Left ventricle myocardium inferior (tissue), 1 donor: ENCODE results near the gene STARD9. TPM values are rescaled to one million over a fixed set of nuclear protein-coding genes. Genes with fewer than 3 reads are reported as not detected.

Experiments
- DNase-seq: peaks from one replicate; pipeline ENCODE4 v3.0.0-alpha.2; 2020
- H3K27ac ChIP-seq: fragments of 200-600 bp; replicated peaks from 2 replicates; pipeline ENCODE4 v1.8.0; 2021
- H3K27me3 ChIP-seq: fragments of 200-600 bp; 2 replicates; pipeline ENCODE4 v1.8.0; 2021; ENCODE audit warnings: low read depth
- H3K36me3 ChIP-seq: fragments of 200-600 bp; 2 replicates; pipeline ENCODE4 v1.8.0; 2021
- H3K4me1 ChIP-seq: fragments of 200-600 bp; 2 replicates; pipeline ENCODE4 v1.8.0; 2021
- H3K4me3 ChIP-seq: fragments of 200-600 bp; 2 replicates; pipeline ENCODE4 v1.8.0; 2021; ENCODE audit warnings: mild to moderate bottlenecking, moderate library complexity
- H3K9me3 ChIP-seq: fragments of 200-600 bp; replicated peaks from 2 replicates; pipeline ENCODE4 v1.8.0; 2021
- CTCF ChIP-seq: fragments of 200-600 bp; IDR thresholded peaks from 2 replicates; pipeline ENCODE4 v1.8.0; 2021; ENCODE audit warnings: antibody characterized with exemption, mild to moderate bottlenecking, borderline replicate concordance
- intact Hi-C: fragments of 100-400 bp; cut with micrococcal nuclease; formaldehyde crosslinking; loops from one replicate; pipeline ENCODE4 v1.11.0; 2022
- total RNA-seq: library from RNA; stranded (reverse); fragmentation: NEBNext Ultra II Directional; extraction: Animal tissue kit (Norgen Biotek cat#: 25700); gene quantifications from one replicate; pipeline ENCODE4 v1.2.1, GENCODE V29; 2021
- donor health status: DM: no; HTN: yes; CAD: no; lungs with severe emphysema.

STARD9 gene
- total RNA-seq, 1 donor from 2014 or later = 4.9 TPM

- Histone ChIP-seq H3K36me3 (no peaks in the 10 kb centered on the region), H3K27ac (no peak overlapping the region), H3K9me3 (no peaks in the 10 kb centered on the region), H3K4me1 (peaks cover 50% of the 10 kb centered on the region), H3K4me3 (no peak overlapping the region), H3K27me3 (no peaks in the 10 kb centered on the region)
- DNase-seq = no peak
- intact Hi-C loops = no loop called here
- TF ChIP-seq CTCF = no peak
Observed at GRCh38 chr15:42611532-42611931, 36.1 kb downstream of the STARD9 start.

- DNase-seq = no peak
- no peak for TF ChIP-seq CTCF
- Histone ChIP-seq H3K36me3 (no peaks in the 10 kb centered on the region), H3K27ac (no peak overlapping the region), H3K9me3 (no peaks in the 10 kb centered on the region), H3K4me1 (peaks cover 42% of the 10 kb centered on the region), H3K4me3 (no peak overlapping the region), H3K27me3 (no peaks in the 10 kb centered on the region)
- intact Hi-C loops = no loop called here
Observed at GRCh38 chr15:42612367-42612912, 37.0 kb downstream of the STARD9 start.

GRCh38 chr15:42616107-42616506 is 40.7 kb downstream of the STARD9 start:
- Histone ChIP-seq H3K4me1 (peaks cover 11% of the 10 kb centered on the region), H3K27me3 (no peaks in the 10 kb centered on the region), H3K9me3 (no peaks in the 10 kb centered on the region), H3K4me3 (no peak overlapping the region), H3K27ac (peak overlapping the region; percentile 20), H3K36me3 (peaks cover 6% of the 10 kb centered on the region)
- TF ChIP-seq CTCF = no peak
- intact Hi-C loops = no loop called here
- no peak for DNase-seq

- intact Hi-C loops = no loop called here
- H3K9me3 ChIP-seq = no peaks in the 10 kb centered on the region
- peaks cover 7% of the 10 kb centered on the region for H3K4me1 ChIP-seq
Observed at GRCh38 chr15:42619656-42620371, 44.4 kb downstream of the STARD9 start.

GRCh38 chr15:42621386-42621785 is 46.0 kb downstream of the STARD9 start:
- no peak for DNase-seq
- Histone ChIP-seq H3K27ac (no peak overlapping the region), H3K4me1 (peaks cover 7% of the 10 kb centered on the region), H3K27me3 (no peaks in the 10 kb centered on the region), H3K36me3 (peaks cover 6% of the 10 kb centered on the region), H3K9me3 (no peaks in the 10 kb centered on the region), H3K4me3 (no peak overlapping the region)
- intact Hi-C loops = no loop called here
- no peak for TF ChIP-seq CTCF

More at GRCh38 chr15:42619656-42620371, 44.4 kb downstream of the STARD9 start:
- no peak overlapping the region for H3K27ac ChIP-seq
- no peak for DNase-seq
- TF ChIP-seq CTCF = no peak
- peaks cover 6% of the 10 kb centered on the region for H3K36me3 ChIP-seq
- no peaks in the 10 kb centered on the region for H3K27me3 ChIP-seq
- no peak overlapping the region for H3K4me3 ChIP-seq
